ENCODE measurements around the gene USH2A.
A peak's percentile ranks its signal among the peaks of the same experiment; 100 is the strongest.
"Not testable (repeated sequence)": the region's sequence is repeated elsewhere in the genome, so short reads cannot be mapped to it uniquely, and the experiment has no call there.

USH2A gene

DNA sequence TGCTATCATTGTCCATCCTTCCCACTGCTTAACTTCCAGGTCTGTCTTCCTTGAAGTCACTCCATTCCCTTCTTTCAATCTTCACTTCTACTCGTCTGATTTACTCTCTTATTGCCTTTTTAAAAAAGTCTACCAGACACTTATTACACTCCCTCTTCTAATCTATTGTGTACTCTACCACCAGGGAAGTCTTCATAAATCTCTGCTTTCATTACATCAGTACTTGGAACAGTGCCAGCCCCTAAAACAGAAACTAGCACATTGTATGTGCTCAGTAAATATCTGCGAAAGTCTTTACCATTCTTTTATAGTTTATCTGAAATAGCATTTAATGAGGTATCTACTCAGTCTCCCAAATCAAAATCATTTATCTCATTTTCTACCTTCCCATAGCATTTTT, 236.4 kb downstream of the USH2A start:
- FAIRE-seq, result no peak

- FAIRE-seq, result no peak
These were observed 237.1 kb downstream of the USH2A start for GRCh38 chr1:216186141-216186540.

DNA sequence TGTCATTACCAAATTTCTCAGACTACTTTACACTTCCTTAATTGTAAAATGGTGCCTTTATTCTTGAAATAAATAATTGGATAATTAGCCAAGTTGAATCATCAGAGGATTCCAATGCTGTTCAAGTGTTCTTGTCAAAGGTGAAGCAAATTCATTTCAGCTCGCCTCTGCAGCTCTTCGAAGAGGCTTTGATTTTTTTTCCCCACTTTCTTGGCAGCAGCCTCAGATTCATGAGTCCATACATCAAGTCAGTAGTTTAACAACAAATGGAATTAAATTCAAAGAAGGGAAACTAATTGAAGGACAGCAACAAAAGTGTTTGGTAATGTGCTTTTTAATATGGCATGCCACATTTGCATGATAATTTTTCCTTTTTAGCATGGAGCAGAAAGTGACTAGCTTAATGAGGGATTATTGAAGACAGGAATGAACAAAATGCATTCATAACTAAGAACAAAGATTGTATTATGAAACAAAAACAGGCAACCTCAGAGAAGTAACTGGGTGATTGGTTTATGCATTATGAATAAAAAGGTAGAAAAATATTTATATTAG, 239.0 kb downstream of the USH2A start:
- FAIRE-seq, result peak; percentile 78

DNA sequence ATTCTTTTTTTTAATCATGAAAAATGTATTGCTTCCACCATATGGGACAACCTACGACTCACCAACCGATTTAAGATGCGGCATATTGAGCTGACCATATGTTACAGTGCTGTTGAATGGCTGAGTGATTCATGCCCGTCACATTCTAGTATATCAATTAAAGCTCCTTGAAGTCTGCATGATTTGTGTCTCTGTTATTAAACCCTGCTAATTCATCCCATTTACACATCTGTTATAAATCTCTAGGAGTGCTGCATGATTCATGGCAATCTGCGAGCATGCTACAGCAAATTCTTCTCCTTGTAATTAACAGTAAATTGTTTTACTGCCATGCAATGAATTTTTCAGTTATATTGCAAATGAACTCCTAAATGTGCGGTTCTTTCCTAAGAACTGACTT, 239.8 kb downstream of the USH2A start:
- peak; percentile 66 for FAIRE-seq

- peak; percentile 67 for FAIRE-seq
These were observed 240.2 kb downstream of the USH2A start for GRCh38 chr1:216183007-216183406.

- no peak for FAIRE-seq
These were observed 241.7 kb downstream of the USH2A start for GRCh38 chr1:216181590-216181989.

DNA sequence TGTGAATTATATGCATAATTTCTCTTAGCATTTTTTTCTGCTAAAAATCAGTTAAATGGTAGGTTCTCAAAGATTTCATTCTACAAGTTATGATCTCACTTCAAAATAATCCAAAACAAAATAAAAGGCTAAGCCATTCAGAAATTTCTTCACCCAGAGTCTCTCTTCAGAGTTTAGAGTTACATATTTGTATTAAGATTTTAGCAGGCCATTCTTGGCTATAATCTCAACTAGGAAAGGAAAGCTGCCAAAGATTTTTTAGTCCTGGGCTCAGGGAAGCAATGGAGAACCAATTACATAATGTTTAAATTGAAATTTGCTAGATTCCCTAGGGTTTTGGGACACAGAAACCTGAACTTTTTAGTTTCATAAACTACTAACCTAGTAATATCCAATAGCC, 245.0 kb downstream of the USH2A start:
- FAIRE-seq, result no peak

- no peak for FAIRE-seq
These were observed 246.3 kb downstream of the USH2A start for GRCh38 chr1:216176970-216177369.

- FAIRE-seq, result no peak
These were observed 247.5 kb downstream of the USH2A start for GRCh38 chr1:216175714-216176113.

DNA sequence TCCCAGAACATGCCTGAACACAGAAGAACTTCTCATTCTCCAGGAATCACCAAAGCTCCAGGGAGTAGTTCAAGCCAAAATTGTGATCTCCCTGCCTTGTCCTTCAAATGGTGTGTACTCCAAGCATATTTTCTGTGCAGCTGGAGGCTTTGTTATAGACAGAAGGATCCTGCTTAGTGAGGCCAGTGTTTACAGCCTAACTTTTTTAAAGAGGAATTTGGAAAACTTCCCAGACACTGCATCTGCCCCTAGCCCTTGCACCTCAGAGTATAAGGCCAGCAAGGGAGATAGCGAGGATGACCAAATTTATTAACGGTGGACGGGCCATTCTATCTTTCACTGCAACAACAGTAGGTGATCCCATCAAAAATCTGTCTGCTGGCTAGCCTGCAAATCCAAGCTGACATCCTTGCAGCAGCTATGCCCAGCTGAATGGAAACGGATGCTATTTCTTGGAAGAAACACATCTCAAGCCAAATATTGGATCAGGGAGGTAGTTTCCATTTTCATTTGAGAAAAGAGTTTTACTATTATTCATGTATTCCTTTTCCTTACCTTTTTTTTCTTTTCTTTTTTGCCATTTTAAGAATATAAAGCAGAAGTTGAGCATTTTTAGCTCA, 249.8 kb downstream of the USH2A start:
- FAIRE-seq, result no peak

- no peak for FAIRE-seq
These were observed 253.9 kb downstream of the USH2A start for GRCh38 chr1:216169351-216169750.

- FAIRE-seq, result no peak
These were observed 254.7 kb downstream of the USH2A start for GRCh38 chr1:216168546-216168945.

GRCh38 chr1:216154063-216154462, 269.2 kb downstream of the USH2A start:
- FAIRE-seq, result no peak

- FAIRE-seq, result no peak
These were observed 270.1 kb downstream of the USH2A start for GRCh38 chr1:216153130-216153529.

DNA sequence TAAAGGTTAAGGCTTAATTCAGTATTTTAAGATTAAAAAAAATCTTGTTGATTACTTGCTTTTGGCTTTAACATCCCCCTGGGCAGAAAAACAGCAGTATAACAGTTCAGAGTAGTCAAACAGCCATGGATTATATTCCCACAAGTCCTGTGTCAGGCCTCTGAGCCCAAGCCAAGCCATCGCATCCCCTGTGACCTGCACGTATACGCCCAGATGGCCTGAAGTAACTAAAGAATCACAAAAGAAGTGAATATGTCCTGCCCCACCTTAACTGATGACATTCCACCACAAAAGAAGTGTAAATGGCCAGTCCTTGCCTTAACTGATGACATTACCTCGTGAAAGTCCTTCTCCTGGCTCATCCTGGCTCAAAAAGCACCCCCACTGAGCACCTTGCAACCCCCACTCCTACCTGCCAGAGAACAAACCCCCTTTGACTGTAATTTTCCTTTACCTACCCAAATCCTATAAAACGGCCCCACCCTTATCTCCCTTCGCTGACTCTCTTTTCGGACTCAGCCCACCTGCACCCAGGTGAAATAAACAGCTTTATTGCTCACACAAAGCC, 277.7 kb downstream of the USH2A start:
- not testable (repeated sequence) for FAIRE-seq

DNA sequence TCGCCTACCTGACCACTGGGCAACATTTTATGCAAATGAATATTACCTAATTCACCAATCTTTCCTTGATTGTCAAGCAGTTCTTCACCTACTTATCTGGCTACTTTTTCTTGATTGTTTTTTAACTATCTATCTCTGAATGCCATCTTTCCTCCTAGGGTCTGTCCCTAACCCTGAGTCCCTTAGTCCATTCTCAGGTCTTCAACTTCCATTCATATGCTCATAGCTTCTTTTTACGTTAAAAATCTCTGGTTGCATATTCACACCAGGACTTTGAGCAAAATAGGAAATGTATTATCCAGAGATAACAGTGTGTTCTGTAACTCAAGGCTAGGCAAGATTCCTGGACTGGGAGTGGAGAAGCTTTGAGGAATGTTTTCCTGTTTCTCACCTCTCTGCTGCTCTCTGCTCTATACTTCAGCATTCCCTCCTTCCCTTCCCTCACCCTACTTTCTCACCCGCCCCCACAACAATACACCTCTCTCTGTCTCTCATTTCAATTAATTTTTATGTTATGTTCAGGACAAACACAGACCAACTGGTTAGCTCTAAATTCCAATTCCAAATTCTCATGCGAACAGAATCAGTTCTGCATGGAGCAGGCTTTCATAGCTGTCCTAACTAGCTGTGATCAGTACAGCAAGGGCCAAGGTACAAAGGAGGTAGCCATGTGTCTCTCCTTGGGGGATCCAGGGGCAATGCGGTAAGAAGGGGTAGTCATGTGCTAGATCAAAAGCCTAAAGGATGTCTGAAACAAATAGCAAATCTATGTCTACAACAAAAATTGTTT, 278.4 kb downstream of the USH2A start:
- FAIRE-seq, result no peak

- no peak for FAIRE-seq
These were observed 280.3 kb downstream of the USH2A start for GRCh38 chr1:216142921-216143320.

DNA sequence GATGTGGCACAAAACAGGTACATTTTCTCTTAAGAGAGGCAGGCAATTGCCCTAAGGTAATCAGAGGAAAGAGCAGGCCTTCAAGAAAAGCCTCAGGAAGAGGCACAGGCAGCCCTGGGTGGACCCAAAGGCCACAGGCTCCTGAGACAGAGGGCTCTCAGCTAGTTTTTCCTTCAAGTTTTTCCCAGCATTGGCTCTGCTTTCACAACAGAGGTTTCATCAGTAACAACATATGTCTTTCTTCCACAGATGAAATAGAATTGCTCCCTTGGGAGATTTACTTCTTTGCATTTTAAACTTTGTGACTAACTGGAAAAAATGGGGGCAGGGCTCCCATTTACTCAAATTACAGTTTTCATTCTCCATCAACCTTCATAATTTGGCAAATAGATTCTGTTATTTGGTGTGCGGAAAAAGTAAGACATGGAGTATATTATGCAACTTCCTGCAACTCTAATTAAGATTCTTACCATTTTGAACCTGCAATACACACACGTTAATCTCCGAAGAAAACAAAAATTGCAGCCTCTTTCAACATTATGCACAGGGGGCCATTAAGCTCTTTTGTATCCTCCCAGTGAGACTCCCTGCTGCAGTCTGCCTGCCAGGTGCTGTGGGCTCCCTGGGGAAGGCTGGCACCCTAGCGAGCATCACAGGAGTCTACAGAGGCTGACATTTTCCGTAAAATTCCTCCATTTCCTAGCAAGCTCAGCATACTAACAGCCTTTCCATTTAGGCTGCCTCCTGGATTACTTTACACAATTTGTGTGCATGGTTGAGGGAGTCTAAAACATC, 282.3 kb downstream of the USH2A start:
- no peak for FAIRE-seq

DNA sequence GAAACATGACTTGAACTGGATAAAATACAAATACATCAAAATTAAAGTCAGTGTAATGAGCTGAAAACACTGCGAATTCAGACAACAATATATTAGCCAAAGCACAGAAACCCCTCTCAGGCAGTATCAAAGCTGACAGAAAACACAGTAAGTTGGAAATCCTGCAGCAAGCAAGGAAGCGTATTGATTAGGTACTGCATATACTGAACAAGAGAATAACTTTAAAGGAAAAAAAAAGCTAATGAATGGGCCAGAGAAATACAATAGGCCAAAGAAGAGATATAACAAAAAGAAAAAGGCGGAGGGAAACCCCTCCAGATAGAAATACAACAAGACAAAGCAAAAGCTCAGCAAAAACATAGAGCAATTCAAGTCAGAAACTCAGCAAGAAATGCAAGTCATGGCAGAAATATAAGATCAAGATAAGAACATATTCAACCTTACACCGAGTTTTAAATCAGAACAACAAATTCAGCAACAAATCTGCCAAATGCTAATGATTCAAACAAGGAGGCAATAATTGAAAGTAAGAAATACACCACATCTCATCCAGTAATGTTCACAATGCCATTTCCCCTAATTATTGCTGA, 299.0 kb downstream of the USH2A start:
- FAIRE-seq, result no peak

- FAIRE-seq, result no peak
These were observed 299.6 kb downstream of the USH2A start for GRCh38 chr1:216123446-216124191.

DNA sequence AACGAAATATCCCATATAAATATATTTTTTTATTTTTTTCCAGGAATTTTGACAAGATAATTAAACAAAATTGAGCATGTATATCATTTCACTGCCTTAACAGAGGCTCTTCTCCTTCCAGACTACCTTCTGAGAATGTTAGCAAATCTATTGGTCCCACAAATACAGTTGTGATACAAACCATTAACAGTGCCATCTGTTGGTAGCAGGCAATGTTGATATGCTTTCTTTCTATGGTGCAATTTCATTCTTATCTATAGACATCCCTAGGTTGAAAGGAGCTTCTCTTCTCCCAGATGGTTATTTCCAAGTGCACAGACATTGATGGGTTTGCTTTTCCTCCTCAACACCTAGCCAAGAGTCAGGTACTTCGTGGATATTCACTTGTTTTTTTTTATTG, 303.6 kb downstream of the USH2A start:
- no peak for FAIRE-seq

- no peak for FAIRE-seq
These were observed 309.1 kb downstream of the USH2A start for GRCh38 chr1:216114180-216114579.

All from G401.6 (cell line).